ENCODE results near the gene SLFNL1. TPM values are rescaled to one million over a fixed set of nuclear protein-coding genes. Genes with fewer than 3 reads are reported as not detected.

Gene SLFNL1
- total RNA-seq, 1 donor from 2014 or later, result 0.18 TPM

- H3K27ac ChIP-seq (ENCODE audit: low read depth, low read length), result no peak overlapping the region
- no peaks in the 10 kb centered on the region for H3K9me3 ChIP-seq (ENCODE audit: insufficient read depth, low read depth, low read length)
- H3K79me2 ChIP-seq (ENCODE audit: insufficient read depth, low read length), result no peaks in the 10 kb centered on the region
- H3K36me3 ChIP-seq (ENCODE audit: insufficient read depth, low read length), result peaks cover 2% of the 10 kb centered on the region
- FAIRE-seq, result no peak
- H2AFZ ChIP-seq (ENCODE audit: low read depth, low read length), result no peak overlapping the region
- H3K27me3 Mint-ChIP-seq (ENCODE audit: low read depth, unreplicated experiment), result no peaks in the 10 kb centered on the region
- H3K4me1 Mint-ChIP-seq (ENCODE audit: low read depth, unreplicated experiment), result peaks cover 5% of the 10 kb centered on the region
- H3K27me3 ChIP-seq (ENCODE audit: insufficient read depth, low read length), result no peaks in the 10 kb centered on the region
- no peak overlapping the region for H3K4me3 Mint-ChIP-seq (ENCODE audit: unreplicated experiment)
- H3K36me3 Mint-ChIP-seq (ENCODE audit: low read depth, unreplicated experiment), result peaks cover 14% of the 10 kb centered on the region
- H3K4me3 ChIP-seq (ENCODE audit: insufficient read depth, low read depth, low read length), result no peak overlapping the region
- peak overlapping the region; percentile 75 for H3K27ac Mint-ChIP-seq (ENCODE audit: unreplicated experiment)
- no peaks in the 10 kb centered on the region for H3K9me3 Mint-ChIP-seq (ENCODE audit: unreplicated experiment)
- peak; percentile 35 for TF ChIP-seq CTCF (IDR thresholded peaks at IDR 0.05; ENCODE audit: insufficient read depth, low read depth, low read length)
- no peak for TF ChIP-seq EZH2 (IDR thresholded peaks at IDR 0.05; ENCODE audit: insufficient read depth, low read length)
- no peak overlapping the region for H3K4me2 ChIP-seq (ENCODE audit: low read length)
- DNase-seq (ENCODE audit: low read depth), result no peak
- no peak overlapping the region for H3K9ac ChIP-seq (ENCODE audit: low read length)
- peaks cover 11% of the 10 kb centered on the region for H4K20me1 ChIP-seq (ENCODE audit: insufficient read depth, low read length)
- H3K4me1 ChIP-seq (ENCODE audit: insufficient read depth, low read length), result no peaks in the 10 kb centered on the region
Observed at GRCh38 chr1:41023279-41023990, 1.9 kb upstream of the SLFNL1 start.

GRCh38 chr1:41022424-41022823 is 899 bp upstream of the SLFNL1 start:
- Mint-ChIP-seq H3K4me3 (ENCODE audit: unreplicated experiment) (no peak overlapping the region), H3K27ac (ENCODE audit: unreplicated experiment) (peak overlapping the region; percentile 12), H3K9me3 (ENCODE audit: unreplicated experiment) (no peaks in the 10 kb centered on the region), H3K4me1 (ENCODE audit: low read depth, unreplicated experiment) (peaks cover 5% of the 10 kb centered on the region), H3K27me3 (ENCODE audit: low read depth, unreplicated experiment) (no peaks in the 10 kb centered on the region), H3K36me3 (ENCODE audit: low read depth, unreplicated experiment) (peaks cover 11% of the 10 kb centered on the region)
- Histone ChIP-seq H3K79me2 (ENCODE audit: insufficient read depth, low read length) (no peaks in the 10 kb centered on the region), H3K9me3 (ENCODE audit: insufficient read depth, low read depth, low read length) (no peaks in the 10 kb centered on the region), H3K9ac (ENCODE audit: low read length) (no peak overlapping the region), H3K4me2 (ENCODE audit: low read length) (no peak overlapping the region), H3K27ac (ENCODE audit: low read depth, low read length) (no peak overlapping the region), H3K4me1 (ENCODE audit: insufficient read depth, low read length) (no peaks in the 10 kb centered on the region), H2AFZ (ENCODE audit: low read depth, low read length) (no peak overlapping the region), H3K4me3 (ENCODE audit: insufficient read depth, low read depth, low read length) (no peak overlapping the region), H4K20me1 (ENCODE audit: insufficient read depth, low read length) (peaks cover 11% of the 10 kb centered on the region), H3K36me3 (ENCODE audit: insufficient read depth, low read length) (no peaks in the 10 kb centered on the region), H3K27me3 (ENCODE audit: insufficient read depth, low read length) (no peaks in the 10 kb centered on the region)
- TF ChIP-seq EZH2 (IDR thresholded peaks at IDR 0.05; ENCODE audit: insufficient read depth, low read length) (no peak), CTCF (IDR thresholded peaks at IDR 0.05; ENCODE audit: insufficient read depth, low read depth, low read length) (no peak)
- no peak for DNase-seq (ENCODE audit: low read depth)
- FAIRE-seq, result no peak

- Histone ChIP-seq H3K27me3 (ENCODE audit: insufficient read depth, low read length) (no peaks in the 10 kb centered on the region), H3K36me3 (ENCODE audit: insufficient read depth, low read length) (peaks cover under 1% of the 10 kb centered on the region), H3K79me2 (ENCODE audit: insufficient read depth, low read length) (no peaks in the 10 kb centered on the region), H2AFZ (ENCODE audit: low read depth, low read length) (no peak overlapping the region), H3K9ac (ENCODE audit: low read length) (no peak overlapping the region), H3K4me1 (ENCODE audit: insufficient read depth, low read length) (no peaks in the 10 kb centered on the region), H3K9me3 (ENCODE audit: insufficient read depth, low read depth, low read length) (no peaks in the 10 kb centered on the region), H4K20me1 (ENCODE audit: insufficient read depth, low read length) (peaks cover 16% of the 10 kb centered on the region), H3K27ac (ENCODE audit: low read depth, low read length) (no peak overlapping the region), H3K4me2 (ENCODE audit: low read length) (no peak overlapping the region), H3K4me3 (ENCODE audit: insufficient read depth, low read depth, low read length) (no peak overlapping the region)
- Mint-ChIP-seq H3K4me1 (ENCODE audit: low read depth, unreplicated experiment) (peaks cover 5% of the 10 kb centered on the region), H3K27me3 (ENCODE audit: low read depth, unreplicated experiment) (no peaks in the 10 kb centered on the region), H3K27ac (ENCODE audit: unreplicated experiment) (no peak overlapping the region), H3K36me3 (ENCODE audit: low read depth, unreplicated experiment) (peaks cover 9% of the 10 kb centered on the region), H3K4me3 (ENCODE audit: unreplicated experiment) (no peak overlapping the region), H3K9me3 (ENCODE audit: unreplicated experiment) (no peaks in the 10 kb centered on the region)
- TF ChIP-seq CTCF (IDR thresholded peaks at IDR 0.05; ENCODE audit: insufficient read depth, low read depth, low read length), result no peak
- no peak for TF ChIP-seq EZH2 (IDR thresholded peaks at IDR 0.05; ENCODE audit: insufficient read depth, low read length)
- no peak for FAIRE-seq
- DNase-seq (ENCODE audit: low read depth), result no peak
Observed at GRCh38 chr1:41020654-41021053, 871 bp downstream of the SLFNL1 start.

Data from astrocyte (in vitro differentiated cells and primary cell).